ENCODE data around the gene BEND7.

DNA sequence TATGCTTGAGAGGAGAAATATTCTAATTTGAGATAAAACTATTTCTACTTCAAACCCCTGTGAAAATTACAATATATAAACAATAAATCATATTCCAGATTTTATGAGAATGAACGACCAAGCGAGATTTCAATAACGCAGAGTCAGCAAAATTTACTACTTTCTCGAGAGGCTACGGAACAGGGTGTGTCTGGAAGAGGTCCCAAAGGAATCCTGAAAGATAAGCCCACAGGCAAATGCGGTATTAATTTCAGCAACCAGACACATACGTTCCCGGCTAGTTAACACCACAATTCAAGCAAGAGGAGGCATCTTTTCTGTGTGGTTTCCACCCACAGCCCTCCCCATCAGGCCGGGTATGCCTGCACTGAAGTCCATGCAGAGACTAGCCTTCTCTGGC lies 26.4 kb downstream of the BEND7 start:
- TF ChIP-seq, protein P1, sequence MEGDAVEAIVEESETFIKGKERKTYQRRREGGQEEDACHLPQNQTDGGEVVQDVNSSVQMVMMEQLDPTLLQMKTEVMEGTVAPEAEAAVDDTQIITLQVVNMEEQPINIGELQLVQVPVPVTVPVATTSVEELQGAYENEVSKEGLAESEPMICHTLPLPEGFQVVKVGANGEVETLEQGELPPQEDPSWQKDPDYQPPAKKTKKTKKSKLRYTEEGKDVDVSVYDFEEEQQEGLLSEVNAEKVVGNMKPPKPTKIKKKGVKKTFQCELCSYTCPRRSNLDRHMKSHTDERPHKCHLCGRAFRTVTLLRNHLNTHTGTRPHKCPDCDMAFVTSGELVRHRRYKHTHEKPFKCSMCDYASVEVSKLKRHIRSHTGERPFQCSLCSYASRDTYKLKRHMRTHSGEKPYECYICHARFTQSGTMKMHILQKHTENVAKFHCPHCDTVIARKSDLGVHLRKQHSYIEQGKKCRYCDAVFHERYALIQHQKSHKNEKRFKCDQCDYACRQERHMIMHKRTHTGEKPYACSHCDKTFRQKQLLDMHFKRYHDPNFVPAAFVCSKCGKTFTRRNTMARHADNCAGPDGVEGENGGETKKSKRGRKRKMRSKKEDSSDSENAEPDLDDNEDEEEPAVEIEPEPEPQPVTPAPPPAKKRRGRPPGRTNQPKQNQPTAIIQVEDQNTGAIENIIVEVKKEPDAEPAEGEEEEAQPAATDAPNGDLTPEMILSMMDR (IDR thresholded peaks at IDR 0.05) = no peak
- no peak for TF ChIP-seq POLR2A (IDR thresholded peaks at IDR 0.05; ENCODE audit: low read depth)
- no peak for TF ChIP-seq POLR2AphosphoS5 (IDR thresholded peaks at IDR 0.05)
- no peak for TF ChIP-seq EP300 (IDR thresholded peaks at IDR 0.05)
